Thyroid gland (tissue), 4 donors: ENCODE data around the gene GAPVD1. TPM values are rescaled to one million over a fixed set of nuclear protein-coding genes. Genes with fewer than 3 reads are reported as not detected.

Experiments
- DNase-seq, 2 donors: peaks; one replicate each; pipeline ENCODE4 v3.0.0-alpha.2; 2019
- H3K27ac ChIP-seq, 3 donors: fragments of 200-600 bp; sonication (generic); 1 replicate in 2 of 3; 2 replicates in 1 of 3; pipeline ENCODE4 v1.5.1; 2016 to 2019; ENCODE audit warnings: mild to moderate bottlenecking in 1 of 3, moderate library complexity in 1 of 3
- H3K27me3 ChIP-seq: fragments of 200-600 bp; sonication (generic); one replicate; pipeline ENCODE4 v1.5.1; 2019
- H3K36me3 ChIP-seq, 2 donors: fragments of 200-600 bp; sonication (generic); one replicate each; pipeline ENCODE4 v1.5.1; 2016 to 2019
- H3K4me1 ChIP-seq, 2 donors: fragments of 200-600 bp; sonication (generic); one replicate each; pipeline ENCODE4 v1.5.1; 2017 to 2019
- H3K4me3 ChIP-seq, 3 donors: fragments of 200-600 bp; sonication (generic); replicated peaks in 1 of 3; 1 replicate in 2 of 3; 2 replicates in 1 of 3; pipeline ENCODE4 v1.5.1; 2016; ENCODE audit warnings: mild to moderate bottlenecking in 1 of 3
- H3K9me3 ChIP-seq: fragments of 200-600 bp; sonication (generic); one replicate; pipeline ENCODE4 v1.5.1; 2017
- POLR2A ChIP-seq, 2 donors: fragments of 450-650 bp; IDR thresholded peaks; one replicate each; pipeline ENCODE4 v1.6.1; 2017; ENCODE audit warnings: antibody characterized with exemption in 2 of 2, mild to moderate bottlenecking in 2 of 2, moderate library complexity in 1 of 2
- WGBS, 2 donors: methylation state at CpG; one replicate each; pipeline ENCODE4 v1.1.5; 2017; 5-methylcytosine and 5-hydroxymethylcytosine counted together
- intact Hi-C: fragments of 100-400 bp; cut with DNase I; formaldehyde crosslinking; loops from one replicate; pipeline ENCODE4 v1.15.1; 2023
- total RNA-seq, 4 donors: library from RNA; depleted of rRNA; stranded (reverse); fragments of >200 nt; gene quantifications; one replicate each; pipeline ENCODE4 v1.2.3, GENCODE V29; 2016
- TF ChIP-seq, protein P1 (sequence below), 6 experiments: fragments of 200-600 bp in 3 of 6; fragments of 450-650 bp in 3 of 6; sonication (generic) in 3 of 6; IDR thresholded peaks; one replicate each; pipeline ENCODE4 v1.5.1; 2016 to 2019; ENCODE audit warnings: antibody characterized with exemption in 6 of 6, mild to moderate bottlenecking in 2 of 6, inconsistent platforms in 1 of 6, moderate library complexity in 1 of 6

Gene GAPVD1
- total RNA-seq, 4 donors from 2014 or later: 92.6 to 140 (median 104) TPM

DNA sequence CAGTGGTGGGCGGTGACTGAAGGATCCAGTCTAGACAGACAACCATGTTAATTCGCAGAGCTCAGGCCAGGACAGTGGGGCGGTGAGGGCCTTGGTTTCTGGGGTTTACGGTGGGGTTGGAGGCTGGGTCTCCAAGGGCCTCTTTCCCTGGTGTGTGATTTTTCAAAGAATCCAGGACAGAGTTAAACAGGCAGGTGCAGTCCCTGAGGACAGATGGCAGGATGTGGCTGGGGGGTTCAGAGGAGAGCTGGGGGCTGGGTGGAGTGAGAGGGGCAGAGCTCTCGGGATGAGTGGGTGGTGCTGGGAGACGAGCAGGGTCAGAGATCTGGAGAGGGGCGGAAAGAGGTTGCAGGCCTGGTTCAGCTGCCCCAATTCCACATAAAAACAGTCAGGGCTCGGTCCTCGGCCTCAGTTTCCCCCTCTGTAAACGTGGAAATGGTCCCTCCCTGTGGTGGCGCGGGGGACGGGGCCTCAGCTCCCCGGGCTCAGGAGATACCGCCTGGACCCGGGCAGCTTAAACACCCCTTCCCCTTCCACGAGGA lies 145.9 kb downstream of the GAPVD1 start:
- H3K4me1 ChIP-seq: peaks cover 4% of the 10 kb centered on the region in 2 donors
- no peaks in the 10 kb centered on the region for H3K9me3 ChIP-seq
- intact Hi-C loops: loop anchor here (5.0 kb wide), 1 partner anchor 820 kb away; no protein-coding TSS in a partner anchor
- H3K36me3 ChIP-seq: no peaks in the 10 kb centered on the region
- TF ChIP-seq, protein P1, sequence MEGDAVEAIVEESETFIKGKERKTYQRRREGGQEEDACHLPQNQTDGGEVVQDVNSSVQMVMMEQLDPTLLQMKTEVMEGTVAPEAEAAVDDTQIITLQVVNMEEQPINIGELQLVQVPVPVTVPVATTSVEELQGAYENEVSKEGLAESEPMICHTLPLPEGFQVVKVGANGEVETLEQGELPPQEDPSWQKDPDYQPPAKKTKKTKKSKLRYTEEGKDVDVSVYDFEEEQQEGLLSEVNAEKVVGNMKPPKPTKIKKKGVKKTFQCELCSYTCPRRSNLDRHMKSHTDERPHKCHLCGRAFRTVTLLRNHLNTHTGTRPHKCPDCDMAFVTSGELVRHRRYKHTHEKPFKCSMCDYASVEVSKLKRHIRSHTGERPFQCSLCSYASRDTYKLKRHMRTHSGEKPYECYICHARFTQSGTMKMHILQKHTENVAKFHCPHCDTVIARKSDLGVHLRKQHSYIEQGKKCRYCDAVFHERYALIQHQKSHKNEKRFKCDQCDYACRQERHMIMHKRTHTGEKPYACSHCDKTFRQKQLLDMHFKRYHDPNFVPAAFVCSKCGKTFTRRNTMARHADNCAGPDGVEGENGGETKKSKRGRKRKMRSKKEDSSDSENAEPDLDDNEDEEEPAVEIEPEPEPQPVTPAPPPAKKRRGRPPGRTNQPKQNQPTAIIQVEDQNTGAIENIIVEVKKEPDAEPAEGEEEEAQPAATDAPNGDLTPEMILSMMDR (IDR thresholded peaks at IDR 0.05): no peak
- TF ChIP-seq POLR2A (IDR thresholded peaks at IDR 0.05): no peak
- peak overlapping the region in 2 of 3 donors; percentile 10 to 39 for H3K4me3 ChIP-seq
- H3K27ac ChIP-seq: no peak overlapping the region
- no peaks in the 10 kb centered on the region for H3K27me3 ChIP-seq
- 53 to 73% methylated on average over 8 to 13 of the region's 17 CpGs for WGBS, 2 donors
- no peak for DNase-seq

DNA sequence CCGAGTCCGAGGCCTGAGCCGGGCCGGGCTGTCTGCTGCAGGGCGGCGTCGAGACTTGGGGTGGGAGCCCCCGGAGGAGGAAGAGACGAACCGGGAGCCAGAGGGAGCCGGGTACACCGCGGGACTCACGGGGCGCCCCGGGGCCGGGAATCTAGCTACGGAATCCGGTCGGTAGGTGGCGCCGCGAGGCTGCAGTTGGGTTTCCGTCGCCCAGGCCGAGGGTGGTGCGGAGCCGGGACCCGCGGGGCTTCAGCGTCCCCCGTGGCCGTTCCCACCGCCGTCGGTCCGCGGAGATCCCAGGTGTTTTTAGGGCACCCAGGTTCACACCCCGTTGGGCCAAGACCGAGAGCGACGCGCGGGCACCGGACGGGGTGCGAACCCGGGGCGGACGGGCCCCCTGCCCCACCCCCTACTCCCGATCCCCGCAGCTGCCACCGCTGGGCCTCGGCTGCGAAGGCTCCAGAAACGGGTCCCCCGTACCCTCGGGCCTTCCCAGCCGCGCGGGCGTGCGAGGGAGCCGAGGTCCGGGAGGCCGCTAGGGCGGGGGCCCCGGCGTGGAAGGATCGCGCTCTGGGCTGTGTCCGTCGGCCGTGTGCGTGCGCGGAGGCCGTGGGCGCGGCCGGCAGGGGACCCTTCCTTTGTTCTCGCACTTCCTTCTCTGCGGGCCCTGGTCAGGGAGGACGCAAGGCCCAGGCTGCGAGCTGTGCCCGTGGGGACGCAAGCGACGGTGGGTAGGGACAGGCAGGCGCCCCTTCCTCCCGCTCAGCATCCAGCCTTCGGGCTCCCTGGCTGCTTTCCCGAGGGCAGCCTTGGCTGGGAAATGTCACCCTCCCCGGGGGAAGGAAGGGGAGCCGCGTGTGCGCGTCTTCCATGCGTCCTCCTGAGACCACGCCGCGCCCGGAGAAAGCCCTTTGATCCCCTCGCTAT lies 146.6 kb downstream of the GAPVD1 start:
- TF ChIP-seq, protein P1 (IDR thresholded peaks at IDR 0.05): peak; percentile 65 to 91 (median 80)
- TF ChIP-seq POLR2A (IDR thresholded peaks at IDR 0.05): no peak
- H3K4me1 ChIP-seq: peaks cover 4% of the 10 kb centered on the region in 2 donors
- peak overlapping the region; percentile 10 to 39 (median 35) for H3K4me3 ChIP-seq
- H3K9me3 ChIP-seq: no peaks in the 10 kb centered on the region
- no peaks in the 10 kb centered on the region for H3K27me3 ChIP-seq
- no peaks in the 10 kb centered on the region for H3K36me3 ChIP-seq
- 17 to 36% methylated on average over 13 to 32 of the region's 104 CpGs for WGBS, 2 donors
- intact Hi-C loops: loop anchor here (2.0 to 5.0 kb wide), 2 partner anchors 223 to 819 kb away; no protein-coding TSS in a partner anchor
- peak; percentile 68 to 74 for DNase-seq
- no peak overlapping the region for H3K27ac ChIP-seq

DNA sequence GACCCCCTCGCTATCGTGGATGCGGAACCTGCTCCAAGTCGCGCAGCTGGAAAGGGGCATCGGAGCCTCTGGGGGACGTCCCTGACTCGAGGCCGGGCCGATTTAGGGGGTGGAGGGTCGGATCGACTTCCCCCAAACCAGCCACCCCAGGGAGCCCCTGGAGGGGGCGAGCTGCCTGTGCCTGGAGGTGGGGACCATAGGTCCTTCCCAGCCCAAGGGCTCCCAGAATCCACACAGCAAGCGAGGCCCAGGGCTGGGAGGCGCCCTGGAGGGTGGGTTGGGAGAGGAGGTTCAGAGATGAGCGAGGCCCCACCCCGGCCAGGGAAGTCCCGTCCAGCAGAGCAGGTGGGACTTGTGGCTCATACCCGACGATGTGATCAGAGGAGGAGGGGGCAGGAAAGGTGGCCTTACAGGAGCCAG lies 147.6 kb downstream of the GAPVD1 start:
- no peak for TF ChIP-seq POLR2A (IDR thresholded peaks at IDR 0.05)
- TF ChIP-seq, protein P1 (IDR thresholded peaks at IDR 0.05): no peak
- Histone ChIP-seq H3K4me1 (peaks cover 4% of the 10 kb centered on the region in 2 donors), H3K27me3 (no peaks in the 10 kb centered on the region), H3K4me3 (no peak overlapping the region), H3K36me3 (no peaks in the 10 kb centered on the region), H3K27ac (no peak overlapping the region), H3K9me3 (no peaks in the 10 kb centered on the region)
- intact Hi-C loops: loop anchor here (2.0 to 5.0 kb wide), 2 partner anchors 222 to 818 kb away; no protein-coding TSS in a partner anchor
- no peak for DNase-seq
- 90 to 93% methylated on average over 14 to 17 of the region's 20 CpGs for whole genome bisulfite sequencing, 2 donors

DNA sequence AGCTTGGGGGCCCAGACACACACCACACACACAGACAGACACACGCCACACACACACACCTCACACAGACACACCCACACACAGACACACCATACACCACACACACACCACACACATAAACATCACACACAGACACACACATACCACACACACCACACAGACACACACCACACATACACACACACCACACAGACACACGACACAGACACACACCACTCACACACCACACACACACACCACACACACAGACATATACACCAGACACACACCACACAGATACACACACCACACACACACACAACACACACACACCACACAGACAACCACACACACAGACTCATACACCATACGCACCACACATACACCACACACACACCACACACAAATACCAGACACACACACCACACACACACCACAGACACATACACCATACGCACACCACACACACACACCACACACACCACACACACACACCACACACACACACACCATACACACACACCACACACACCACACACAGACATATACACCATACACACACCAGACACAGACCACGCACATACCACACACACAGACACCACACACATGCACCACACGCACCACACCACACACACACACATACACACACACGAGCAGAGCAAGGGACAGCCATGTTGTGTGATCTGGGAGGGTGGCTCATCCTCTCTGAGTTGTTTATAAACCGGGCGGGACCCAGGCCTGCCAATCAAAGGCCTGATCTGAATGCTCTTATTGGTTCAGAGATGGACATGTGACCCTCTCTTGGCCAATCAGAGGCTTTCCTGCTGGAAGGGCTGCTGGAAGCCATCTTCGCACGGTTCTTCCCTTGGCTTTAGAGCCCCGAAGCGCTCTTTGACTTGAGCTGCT lies 148.3 kb downstream of the GAPVD1 start:
- peak in 1 of 2 donors; percentile 26 for DNase-seq
- intact Hi-C loops: loop anchor here (2.0 to 5.0 kb wide), 2 partner anchors 221 to 817 kb away; no protein-coding TSS in a partner anchor
- no peak overlapping the region for H3K4me3 ChIP-seq

More for the DNA sequence above, 148.3 kb downstream of the GAPVD1 start:
- 93 to 94% methylated on average over 13 of the region's 13 CpGs for WGBS, 2 donors
- Histone ChIP-seq H3K9me3 (no peaks in the 10 kb centered on the region), H3K36me3 (no peaks in the 10 kb centered on the region), H3K27me3 (no peaks in the 10 kb centered on the region), H3K27ac (no peak overlapping the region), H3K4me1 (peaks cover 4% of the 10 kb centered on the region in 2 donors)
- TF ChIP-seq, protein P1 (IDR thresholded peaks at IDR 0.05): no peak
